Osteoblast (primary cell): ENCODE data around the gene CPA3. TPM values are rescaled to one million over a fixed set of nuclear protein-coding genes. Genes with fewer than 3 reads are reported as not detected.

Source experiments
- DNase-seq: peaks from one replicate; pipeline ENCODE4 v3.0.0; 2011; ENCODE audit warnings: low spot score, mixed read lengths; ENCODE audit not compliant: insufficient read length; ENCODE audit errors: missing footprints
- H2AFZ ChIP-seq: 2 replicates; pipeline ENCODE4 v1.6.0; 2011; ENCODE audit warnings: mild to moderate bottlenecking, low read length
- H3K27ac ChIP-seq: 2 replicates; pipeline ENCODE4 v1.5.1; 2011; ENCODE audit warnings: mild to moderate bottlenecking, low read depth, low read length, moderate library complexity
- H3K27me3 ChIP-seq: 2 replicates; pipeline ENCODE4 v1.6.0; 2012; ENCODE audit warnings: mild to moderate bottlenecking, control low read depth, inconsistent platforms, low read length, moderate library complexity; ENCODE audit not compliant: insufficient read depth
- H3K36me3 ChIP-seq: 2 replicates; pipeline ENCODE4 v1.5.1; 2011; ENCODE audit warnings: mild to moderate bottlenecking, low read length, control low read depth, moderate library complexity; ENCODE audit not compliant: insufficient read depth
- H3K4me1 ChIP-seq: 2 replicates; pipeline ENCODE4 v1.5.1; 2011; ENCODE audit warnings: mild to moderate bottlenecking, low read length, control low read depth, moderate library complexity; ENCODE audit not compliant: insufficient read depth
- H3K4me2 ChIP-seq: 2 replicates; pipeline ENCODE4 v1.6.0; 2011; ENCODE audit warnings: mild to moderate bottlenecking, low read length; ENCODE audit not compliant: insufficient read depth
- H3K4me3 ChIP-seq: fragments of 200-600 bp; sonication (generic); 3 replicates; pipeline ENCODE4 v1.5.1; 2012; ENCODE audit warnings: mild to moderate bottlenecking, low read length, inconsistent platforms; ENCODE audit not compliant: insufficient read depth
- H3K79me2 ChIP-seq: 2 replicates; pipeline ENCODE4 v1.6.0; 2012; ENCODE audit warnings: mild to moderate bottlenecking, low read length, control low read depth, inconsistent platforms; ENCODE audit not compliant: insufficient read depth
- H3K9me3 ChIP-seq: 2 replicates; pipeline ENCODE4 v1.5.1; 2011; ENCODE audit warnings: low read depth, low read length, control low read depth
- H4K20me1 ChIP-seq: 2 replicates; pipeline ENCODE4 v1.6.0; 2012; ENCODE audit warnings: mild to moderate bottlenecking, low read length, control low read depth; ENCODE audit not compliant: insufficient read depth
- CTCF ChIP-seq: IDR thresholded peaks from 2 replicates; pipeline ENCODE4 v1.5.1; 2011; ENCODE audit warnings: mild to moderate bottlenecking, low read depth, low read length, moderate library complexity; ENCODE audit errors: extremely low read depth
- total RNA-seq: library from RNA; depleted of rRNA; stranded (reverse); fragments of >200 nt; gene quantifications from 2 replicates; pipeline ENCODE4 v1.2.3, GENCODE V29; 2012

Gene CPA3
- total RNA-seq, 1 donor: 1.1 TPM

- no peaks in the 10 kb centered on the region for H3K4me1 ChIP-seq
- no peak for TF ChIP-seq CTCF
- no peak overlapping the region for H3K4me2 ChIP-seq
- H3K9me3 ChIP-seq: no peaks in the 10 kb centered on the region
- H3K4me3 ChIP-seq: no peak overlapping the region
- H3K79me2 ChIP-seq: no peaks in the 10 kb centered on the region
- no peak for DNase-seq
- no peak overlapping the region for H2AFZ ChIP-seq
- no peaks in the 10 kb centered on the region for H4K20me1 ChIP-seq
- no peaks in the 10 kb centered on the region for H3K27me3 ChIP-seq
- H3K27ac ChIP-seq: no peak overlapping the region
- H3K36me3 ChIP-seq: no peaks in the 10 kb centered on the region
Observed at GRCh38 chr3:148828136-148828690, 36.9 kb upstream of the CPA3 start.

- no peaks in the 10 kb centered on the region for H3K4me1 ChIP-seq
- H2AFZ ChIP-seq: no peak overlapping the region
- no peak overlapping the region for H3K4me2 ChIP-seq
- no peak for DNase-seq
- no peaks in the 10 kb centered on the region for H3K9me3 ChIP-seq
- no peaks in the 10 kb centered on the region for H3K79me2 ChIP-seq
- no peaks in the 10 kb centered on the region for H3K27me3 ChIP-seq
- no peaks in the 10 kb centered on the region for H4K20me1 ChIP-seq
- H3K36me3 ChIP-seq: no peaks in the 10 kb centered on the region
- no peak overlapping the region for H3K27ac ChIP-seq
- no peak for TF ChIP-seq CTCF
- no peak overlapping the region for H3K4me3 ChIP-seq
Observed at GRCh38 chr3:148829926-148830325, 35.2 kb upstream of the CPA3 start.

GRCh38 chr3:148833223-148833622 lies 31.9 kb upstream of the CPA3 start:
- H4K20me1 ChIP-seq: no peaks in the 10 kb centered on the region
- no peaks in the 10 kb centered on the region for H3K4me1 ChIP-seq
- DNase-seq: no peak
- H3K79me2 ChIP-seq: no peaks in the 10 kb centered on the region
- no peak for TF ChIP-seq CTCF
- H3K27me3 ChIP-seq: no peaks in the 10 kb centered on the region
- H3K9me3 ChIP-seq: no peaks in the 10 kb centered on the region
- H2AFZ ChIP-seq: no peak overlapping the region
- H3K4me3 ChIP-seq: no peak overlapping the region
- no peaks in the 10 kb centered on the region for H3K36me3 ChIP-seq
- H3K4me2 ChIP-seq: no peak overlapping the region
- no peak overlapping the region for H3K27ac ChIP-seq

- no peak for TF ChIP-seq CTCF
- DNase-seq: no peak
Observed at GRCh38 chr3:148839805-148840204, 25.3 kb upstream of the CPA3 start.

More at GRCh38 chr3:148839805-148840204, 25.3 kb upstream of the CPA3 start:
- Histone ChIP-seq H4K20me1 (no peaks in the 10 kb centered on the region), H3K4me3 (no peak overlapping the region), H3K4me1 (no peaks in the 10 kb centered on the region), H3K79me2 (no peaks in the 10 kb centered on the region), H3K4me2 (no peak overlapping the region), H3K27me3 (no peaks in the 10 kb centered on the region), H3K27ac (no peak overlapping the region), H2AFZ (no peak overlapping the region), H3K36me3 (no peaks in the 10 kb centered on the region), H3K9me3 (no peaks in the 10 kb centered on the region)
